Iris pigment epithelial cell (primary cell): ENCODE results near the gene GMEB2.

ENCODE experiments used
- DNase-seq: peaks from one replicate; pipeline ENCODE4 v3.0.0-alpha.2; 2011; ENCODE audit warnings: low read depth

Gene GMEB2

DNA sequence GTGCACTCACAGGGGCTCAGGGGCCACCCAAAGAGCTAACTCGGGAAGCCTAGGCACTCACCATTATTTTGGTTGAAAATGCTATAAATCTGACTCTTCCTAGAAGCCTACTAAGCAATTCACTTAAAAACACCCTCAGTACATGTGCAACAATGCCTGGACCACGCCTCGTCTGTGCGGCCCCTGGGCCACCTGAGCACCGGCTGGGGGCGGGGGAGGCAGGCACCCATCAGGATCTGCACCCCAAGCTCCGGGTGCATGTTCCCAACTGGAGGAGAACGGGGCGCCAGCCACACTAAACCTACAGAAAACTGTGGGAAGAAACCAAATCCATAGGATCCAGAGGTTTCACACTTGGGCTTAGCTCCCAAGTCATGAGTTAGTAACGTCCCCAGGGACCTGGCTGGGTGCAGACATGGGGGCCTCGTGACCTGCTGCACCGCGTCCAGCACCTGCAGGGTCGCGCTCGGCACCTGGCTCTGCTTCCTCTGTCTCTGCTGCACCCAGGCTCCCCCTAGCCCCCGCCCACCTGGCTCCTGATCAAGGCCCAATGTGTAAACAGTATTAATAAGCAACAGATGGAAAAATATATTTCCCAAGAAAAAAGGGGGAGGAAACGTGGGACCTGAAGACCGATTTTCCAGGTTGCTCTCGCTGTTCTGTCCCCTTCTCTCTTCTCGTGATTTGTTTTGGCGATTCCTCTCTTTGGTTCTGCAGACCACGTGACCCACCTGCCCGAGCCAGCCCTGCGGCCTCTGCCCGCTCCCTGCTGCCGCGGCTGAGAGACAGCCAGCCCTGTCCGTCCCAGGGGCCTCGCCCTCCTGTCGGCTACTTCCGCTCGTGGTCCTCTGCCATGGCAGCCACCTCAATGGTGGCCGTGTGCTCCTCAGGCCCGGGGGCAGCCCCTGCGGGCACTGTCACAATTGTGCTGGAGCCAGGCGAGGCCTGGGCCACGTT lies 37.4 kb downstream of the GMEB2 start:
- DNase-seq = no peak

DNA sequence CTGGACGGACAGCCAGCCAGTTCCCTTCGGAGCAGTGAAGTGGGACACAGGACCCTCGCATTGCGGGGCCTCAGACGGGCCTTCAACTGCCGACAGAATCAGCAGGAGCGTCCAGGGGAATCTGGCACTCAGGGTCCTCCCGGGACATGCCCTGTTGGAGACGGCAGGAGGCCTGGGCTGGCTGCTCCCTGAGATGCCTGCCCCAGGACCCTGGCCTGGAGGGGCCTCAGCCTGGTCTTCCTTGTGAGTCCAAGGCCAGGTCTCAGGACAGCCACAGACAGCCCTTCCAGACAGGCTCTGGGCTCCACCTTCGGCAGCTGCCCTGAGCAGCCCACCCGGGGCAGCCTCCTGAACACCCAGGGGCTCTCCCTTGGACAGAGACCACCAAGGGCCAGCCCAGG lies 38.3 kb downstream of the GMEB2 start:
- no peak for DNase-seq

DNA sequence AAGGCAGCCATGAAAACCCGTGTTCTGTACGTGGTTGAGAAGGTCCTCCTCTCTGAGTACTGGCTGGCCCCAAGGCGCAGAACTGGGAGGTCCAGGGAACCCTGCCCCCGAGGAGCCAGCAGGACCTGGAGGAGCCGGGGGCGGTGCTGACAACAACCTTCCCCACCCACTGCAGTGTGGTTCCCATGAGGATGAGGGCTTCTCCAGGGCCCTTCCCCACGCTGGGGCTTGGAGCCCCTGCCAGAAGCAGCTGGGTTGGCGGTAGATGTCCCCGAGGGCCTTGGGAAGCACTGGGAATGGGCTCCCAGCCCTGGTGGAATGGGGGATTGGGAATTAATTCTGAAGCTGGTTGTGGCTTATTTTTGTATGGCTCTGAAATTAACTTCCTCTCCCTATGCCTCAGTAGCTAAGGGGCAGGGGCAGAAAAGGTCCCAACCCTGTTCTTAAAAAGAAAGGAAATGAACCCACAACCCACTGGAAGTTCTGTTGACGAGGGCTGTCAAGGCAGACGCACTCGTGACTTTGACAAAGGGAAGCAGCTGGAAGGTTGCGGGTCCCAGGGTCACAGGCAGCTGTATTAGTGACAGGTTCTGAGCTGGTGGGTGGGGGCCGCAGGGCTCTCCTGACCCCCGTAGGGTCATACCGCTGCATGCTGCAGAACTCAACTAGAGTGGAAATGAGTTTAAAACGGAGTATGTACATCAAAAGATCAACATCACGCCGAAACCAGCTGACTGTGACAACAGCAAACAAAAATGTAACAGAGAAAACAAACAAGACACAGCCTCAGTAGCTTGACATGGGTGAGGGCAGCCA lies 38.9 kb downstream of the GMEB2 start:
- no peak for DNase-seq

DNA sequence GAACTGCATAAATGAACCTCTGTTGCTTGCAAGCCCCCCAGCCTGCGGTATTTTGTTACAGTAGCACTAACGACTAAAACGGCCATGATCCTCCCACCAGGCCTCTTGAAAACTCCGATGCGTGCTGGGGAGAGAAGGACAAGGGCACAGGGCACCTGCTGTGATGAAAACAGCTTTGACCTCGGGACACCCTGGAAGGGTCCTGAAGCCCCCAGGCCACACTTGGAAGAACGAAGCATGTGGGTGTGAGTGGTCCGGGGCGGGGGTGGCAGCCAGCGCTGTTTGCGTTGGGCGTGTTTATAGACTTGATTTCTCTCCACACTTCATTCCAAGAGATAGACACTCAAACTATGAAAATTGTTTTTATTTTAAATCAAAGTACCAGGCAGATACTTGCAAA lies 39.6 kb downstream of the GMEB2 start:
- DNase-seq = no peak

DNA sequence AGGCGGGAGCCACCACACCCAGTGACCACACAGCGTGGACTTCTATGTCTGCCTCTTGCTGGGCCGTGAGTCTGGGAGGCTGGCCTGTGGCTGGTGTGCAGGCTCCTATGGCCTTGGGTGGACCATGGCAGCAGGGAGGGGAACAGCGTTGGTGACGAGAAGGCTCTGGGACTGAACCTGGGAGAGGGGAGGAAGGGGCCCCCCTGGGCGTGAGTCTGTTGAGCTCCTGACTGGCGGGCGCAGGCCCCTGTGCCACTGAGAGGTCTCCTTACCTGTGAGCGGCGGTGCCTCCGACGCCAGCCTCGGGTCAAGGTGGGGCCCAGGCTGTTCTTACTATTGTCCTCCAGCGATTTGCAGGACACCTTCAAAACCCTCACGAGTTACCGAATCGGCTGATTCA lies 40.1 kb downstream of the GMEB2 start:
- no peak for DNase-seq

DNA sequence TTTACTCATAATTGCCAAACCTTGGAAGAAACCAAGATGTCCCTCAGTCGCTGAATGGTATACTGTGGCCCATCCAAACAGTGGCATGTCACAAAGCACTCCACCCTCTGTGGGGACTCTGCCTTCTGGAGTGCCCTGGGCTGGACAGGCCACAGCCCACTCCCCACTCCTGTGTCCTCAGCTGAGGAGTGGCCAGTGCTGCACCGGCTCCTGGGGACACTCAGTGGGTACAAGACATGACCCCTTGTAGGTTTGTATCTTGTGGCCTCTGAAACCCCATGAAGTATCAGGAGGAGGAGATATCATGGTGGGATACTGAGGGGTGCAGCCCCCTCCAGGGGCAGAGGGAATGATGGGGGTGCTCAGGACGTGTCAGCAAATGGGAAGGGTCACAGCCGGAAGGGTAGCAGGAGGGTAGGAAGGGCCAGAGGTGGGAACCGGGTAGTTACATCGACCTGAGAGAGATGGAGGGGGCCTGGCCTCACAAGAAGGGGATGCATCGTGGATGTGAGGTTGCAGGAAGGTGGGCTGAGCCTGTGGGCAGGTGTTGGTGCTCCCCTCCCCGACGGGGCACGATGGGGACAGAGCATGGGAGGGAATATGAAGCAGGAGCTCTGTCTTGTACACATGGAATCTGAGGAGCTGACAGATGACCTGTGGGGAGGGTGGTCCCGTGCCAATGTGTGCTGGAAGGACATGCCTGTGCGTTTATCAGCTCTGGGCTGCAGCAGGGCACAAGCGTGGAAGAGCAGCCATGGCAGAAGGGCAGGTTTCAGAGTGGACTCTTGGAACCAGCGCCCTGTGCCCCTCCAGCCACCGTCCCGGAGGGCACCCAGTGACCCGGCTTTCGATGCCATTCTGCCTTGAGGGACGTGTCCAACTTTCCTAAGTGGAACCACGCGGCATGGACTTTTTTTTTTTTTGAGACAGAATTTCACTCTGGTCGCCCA lies 41.0 kb downstream of the GMEB2 start:
- DNase-seq = no peak

DNA sequence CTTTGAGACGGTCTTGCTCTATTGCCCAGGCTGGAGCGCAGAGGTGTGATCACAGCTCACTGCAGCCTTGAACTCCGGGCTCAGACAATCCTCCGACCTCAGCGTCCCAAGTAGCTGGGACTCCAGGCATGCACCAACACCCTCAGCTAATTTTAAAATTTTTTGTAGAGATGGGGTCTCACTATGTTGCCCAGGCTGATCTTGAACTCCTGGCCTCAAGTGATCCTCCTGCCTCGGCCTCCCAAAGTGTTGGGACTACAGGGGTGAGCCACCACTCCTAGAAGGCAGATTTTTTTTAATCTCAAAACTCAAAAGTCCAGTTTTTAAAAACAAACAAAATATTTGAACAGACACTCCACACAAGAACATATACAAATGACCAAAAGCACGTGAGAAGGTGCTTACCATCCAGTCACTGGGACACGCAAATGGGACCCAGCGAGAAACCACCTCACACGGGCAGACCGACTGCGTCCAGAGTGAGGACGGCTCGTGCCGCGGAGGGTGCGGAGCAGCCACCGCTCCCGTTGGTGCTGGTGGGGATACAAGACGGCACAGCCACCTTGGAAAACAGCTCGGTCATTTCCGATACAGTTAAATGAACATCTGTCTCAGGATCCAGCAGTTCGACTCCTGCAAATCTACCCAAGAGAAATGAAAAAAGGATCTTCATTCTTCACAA lies 44.4 kb downstream of the GMEB2 start:
- DNase-seq = no peak

DNA sequence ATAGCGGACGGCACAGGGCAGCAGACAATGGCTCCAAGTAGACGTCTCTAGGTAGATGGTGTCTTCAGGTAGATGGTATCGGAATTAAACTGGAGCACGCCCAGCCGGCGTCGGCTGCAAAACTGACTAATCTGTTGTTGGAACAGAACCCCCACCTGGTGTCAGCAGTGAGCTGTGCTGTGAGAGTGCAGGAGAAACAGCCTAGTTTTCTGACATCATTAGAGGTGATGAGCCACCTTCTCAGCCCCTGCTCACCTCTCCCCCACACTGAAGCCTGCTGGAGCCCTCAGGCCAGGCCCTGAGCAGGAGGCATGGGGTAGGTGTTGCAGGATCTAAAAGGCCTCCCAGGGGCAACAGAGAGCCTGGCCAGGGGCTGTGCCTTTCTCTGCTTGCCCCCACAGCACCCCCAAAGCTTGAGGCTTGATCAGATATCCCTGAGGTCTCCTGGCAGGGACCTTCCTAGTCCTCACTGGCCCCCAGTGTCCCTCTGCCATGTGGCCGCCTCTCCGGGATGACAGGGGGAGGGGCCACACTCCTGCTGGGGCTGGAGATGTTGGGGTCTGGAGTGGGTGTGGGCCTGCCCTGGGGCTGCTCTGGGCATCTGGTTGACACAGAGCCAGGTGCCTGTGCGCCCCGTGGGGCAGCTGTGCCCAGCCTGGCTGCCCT lies 46.0 kb downstream of the GMEB2 start:
- DNase-seq = peak; percentile 60

DNA sequence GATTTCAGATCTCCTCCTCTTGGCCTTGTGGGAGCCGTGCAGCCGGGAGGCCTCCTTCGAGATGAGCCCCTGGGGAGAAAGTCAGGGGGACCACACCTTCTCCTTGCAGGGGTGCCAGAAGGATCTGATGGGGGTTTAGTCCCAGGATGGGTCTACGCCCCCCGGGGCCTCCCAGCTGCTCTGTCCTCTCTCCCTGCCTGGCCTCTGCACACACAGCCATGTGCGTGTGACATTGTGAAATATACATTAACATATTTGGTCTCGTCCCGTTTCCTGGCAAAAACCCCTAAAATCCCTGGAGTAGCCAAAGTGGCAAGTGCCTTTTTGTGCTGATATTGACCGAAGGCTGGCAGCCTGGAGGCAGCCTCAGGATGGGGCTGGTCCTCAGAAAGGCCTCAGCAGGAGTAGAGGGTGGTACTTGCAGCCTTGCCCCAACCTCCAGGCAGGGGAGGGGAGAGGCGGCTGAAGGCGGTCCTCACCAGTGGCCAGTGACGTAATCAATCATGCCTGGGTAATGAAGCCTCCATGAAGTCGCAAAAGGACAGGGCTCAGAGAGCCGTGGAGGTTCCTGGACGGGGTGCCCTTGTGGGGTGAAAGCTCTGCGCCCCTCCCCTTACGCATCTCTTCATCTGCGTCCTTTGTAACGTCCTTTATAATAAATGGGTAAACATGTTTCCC lies 47.7 kb downstream of the GMEB2 start:
- DNase-seq = no peak

DNA sequence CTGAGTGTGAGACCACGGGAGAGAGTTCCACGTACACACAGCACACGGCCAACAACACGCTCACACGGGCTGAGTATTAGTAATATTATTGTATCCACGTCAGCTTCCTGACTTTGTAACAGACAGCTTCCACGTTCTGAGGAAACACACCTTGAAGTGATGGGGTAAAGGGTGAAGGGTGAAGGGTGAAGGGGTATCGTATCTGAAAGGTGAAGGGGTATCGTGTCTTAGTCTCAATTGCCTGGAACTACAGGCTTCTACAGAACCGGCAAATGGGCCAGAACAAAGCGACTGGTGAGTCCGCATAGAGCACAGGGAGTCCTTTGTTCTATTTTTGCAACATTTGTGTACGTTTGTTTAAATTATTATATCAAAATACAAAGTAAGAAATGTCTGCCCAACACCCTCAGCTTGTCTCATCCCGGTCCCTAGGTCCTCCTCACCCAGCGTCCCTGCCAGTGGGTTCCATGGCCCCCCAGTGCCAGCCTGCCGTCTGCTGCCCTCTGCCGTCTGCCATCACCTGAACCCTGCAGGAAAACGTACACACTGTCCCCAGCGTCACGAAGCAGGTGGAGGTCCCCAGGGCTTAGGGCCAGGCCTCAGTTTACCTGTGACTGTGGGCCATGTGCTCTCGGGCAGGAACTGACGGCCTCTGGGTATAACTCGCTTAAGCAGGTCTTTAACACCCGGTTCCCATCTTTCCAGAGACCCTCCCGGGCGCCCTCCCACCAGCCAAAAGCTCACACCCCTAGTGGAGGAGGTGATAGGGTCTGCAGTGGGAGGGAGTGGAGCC lies 48.5 kb downstream of the GMEB2 start:
- no peak for DNase-seq

DNA sequence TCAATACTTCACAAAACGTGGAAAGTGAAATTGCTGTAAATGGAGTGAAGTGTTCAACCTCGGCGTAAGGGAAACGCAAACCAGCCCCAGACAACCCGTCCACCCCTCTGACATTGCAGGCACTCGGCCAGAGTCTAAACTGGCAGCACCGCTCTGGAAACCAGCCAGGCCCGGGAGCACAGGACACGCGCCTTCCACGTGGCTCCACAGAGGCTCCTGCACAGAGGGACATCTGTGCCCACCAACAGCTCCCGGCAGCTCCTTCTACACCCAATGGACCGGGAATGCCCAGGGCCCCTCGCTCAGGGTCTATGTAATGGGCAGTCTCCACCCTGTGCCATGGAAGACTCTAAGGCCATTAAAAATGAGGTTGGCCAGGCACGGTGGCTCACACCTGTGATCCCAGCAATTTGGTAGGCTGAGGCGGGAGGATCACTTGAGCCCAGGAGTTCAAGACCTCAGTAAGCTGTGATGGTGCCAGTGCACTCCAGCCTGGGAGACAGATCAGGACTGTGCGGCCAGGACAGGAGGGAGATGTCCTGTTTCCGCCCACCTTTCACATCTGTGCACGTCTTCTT lies 49.5 kb downstream of the GMEB2 start:
- DNase-seq = no peak

DNA sequence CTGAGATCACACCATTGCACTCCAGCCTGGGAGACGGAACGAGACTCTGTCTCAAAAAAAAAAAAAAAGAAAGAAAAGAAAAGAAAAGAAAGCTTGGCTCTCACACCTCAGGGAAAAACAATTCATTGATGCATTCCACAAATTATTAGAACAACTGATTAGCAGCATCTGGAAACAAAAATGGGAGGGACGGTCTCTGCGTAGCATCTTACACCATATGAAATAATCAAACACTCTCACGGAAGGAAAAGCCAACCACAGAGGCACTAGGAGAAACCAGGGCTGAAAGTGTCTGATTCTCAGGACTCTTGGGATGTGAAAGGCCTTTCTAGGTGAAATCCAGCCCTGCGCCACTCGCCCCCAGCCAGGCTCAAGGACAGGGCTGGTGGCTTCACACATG lies 50.6 kb downstream of the GMEB2 start:
- no peak for DNase-seq

DNA sequence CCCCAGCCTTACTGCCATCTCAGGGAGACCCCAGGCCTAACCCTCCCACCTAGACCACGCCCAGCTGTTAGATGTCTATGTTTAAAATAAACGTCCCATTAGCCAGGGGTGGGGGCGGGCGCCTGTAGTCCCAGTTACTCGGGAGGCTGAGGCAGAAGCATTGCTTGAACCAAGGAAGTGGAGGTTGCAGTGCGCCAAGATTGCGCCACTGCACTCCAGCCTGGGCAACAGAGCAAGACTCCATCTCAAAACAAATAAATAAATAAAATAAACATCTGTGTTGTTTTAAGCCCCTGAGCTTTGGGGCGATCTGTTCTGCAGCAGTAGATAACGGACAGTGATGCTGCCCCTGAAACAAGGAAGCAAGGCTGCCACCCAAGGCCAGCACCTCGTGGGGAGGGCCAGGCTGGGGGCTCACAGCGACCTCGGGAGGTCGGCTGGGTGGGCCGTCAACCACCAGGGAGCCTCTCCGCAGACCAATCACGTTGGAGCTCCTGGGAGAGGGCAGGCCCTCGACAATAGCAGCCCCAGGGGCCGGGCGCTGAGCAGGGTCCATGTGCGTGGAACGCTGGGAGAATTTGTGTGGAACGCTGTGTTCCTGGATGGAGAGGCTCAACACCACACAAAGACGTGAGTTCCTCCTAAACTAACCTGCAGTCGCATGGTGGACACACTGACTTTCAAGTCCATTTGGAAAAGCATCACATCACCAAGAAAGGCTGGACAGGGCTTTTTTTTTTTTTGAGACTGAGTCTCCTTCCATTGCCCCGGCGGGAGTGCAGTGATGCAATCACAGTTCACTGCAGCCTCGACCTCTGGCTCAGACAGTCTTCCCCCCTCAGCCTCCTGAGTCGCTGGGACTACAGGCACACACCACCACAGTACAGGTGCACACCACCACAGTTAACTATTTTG lies 51.8 kb downstream of the GMEB2 start:
- peak; percentile 51 for DNase-seq

DNA sequence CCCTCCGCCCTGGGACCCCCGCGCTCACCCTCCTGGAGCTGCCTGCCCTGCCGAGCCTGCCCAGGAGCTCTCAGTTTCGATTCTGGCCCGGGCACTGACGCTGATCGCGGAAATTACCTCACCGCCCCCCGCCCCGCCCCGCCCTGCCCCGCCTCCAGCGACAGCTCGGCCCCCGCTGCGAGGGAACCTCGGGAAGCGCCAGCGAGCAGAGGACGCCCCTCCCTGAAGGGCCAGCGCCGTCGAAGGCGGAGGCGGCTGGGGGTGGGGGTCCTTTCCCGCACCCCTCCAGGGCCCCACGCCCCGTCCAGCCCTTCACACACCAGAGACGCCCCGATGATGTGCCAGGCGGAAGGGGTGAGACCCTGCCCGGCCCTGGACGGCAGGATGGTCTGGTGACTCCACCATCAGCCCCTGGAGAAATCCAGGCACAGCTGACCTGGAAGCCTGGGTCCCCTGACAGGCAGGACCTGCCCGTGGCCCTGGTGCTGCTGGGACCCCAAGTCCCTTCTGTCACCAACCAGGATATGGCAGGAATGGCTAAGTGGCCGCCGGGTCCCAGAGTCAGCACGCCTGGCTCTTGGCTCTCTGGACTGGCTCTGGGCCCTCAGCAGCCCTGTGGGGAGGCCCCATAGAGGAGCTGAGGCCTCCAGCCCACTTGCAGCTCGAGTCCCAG lies 52.6 kb downstream of the GMEB2 start, which contains the start of gene HELZ2:
Gene HELZ2 (minus strand): TSS at position 84 of the 673 bp plus-strand sequence. CDS start 1,854 bp downstream, outside the sequence.
- peak; percentile 67 for DNase-seq

DNA sequence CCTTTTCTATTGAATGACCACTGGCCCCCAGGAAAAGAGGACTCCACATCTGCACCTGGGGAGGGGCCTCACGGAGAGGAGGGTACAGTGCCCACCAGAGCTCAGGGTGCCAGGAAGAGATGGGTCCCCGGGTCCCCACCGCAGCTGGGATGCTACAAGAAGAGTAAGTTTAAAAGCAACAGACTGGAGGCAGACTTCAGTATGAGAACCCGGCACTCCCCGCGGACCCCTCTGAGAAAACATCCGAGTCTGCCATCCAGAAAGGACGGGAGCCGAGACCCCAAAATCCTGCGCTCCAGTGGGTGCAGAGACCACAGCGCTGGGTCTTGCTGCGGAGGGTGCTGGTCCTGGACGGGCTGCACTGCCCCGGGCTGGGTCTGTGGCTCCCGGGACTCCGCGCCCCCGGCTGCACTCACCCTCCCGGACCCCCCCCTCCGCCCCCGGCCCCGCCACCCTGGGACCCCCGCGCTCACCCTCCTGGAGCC lies 53.2 kb downstream of the GMEB2 start:
- DNase-seq = no peak

DNA sequence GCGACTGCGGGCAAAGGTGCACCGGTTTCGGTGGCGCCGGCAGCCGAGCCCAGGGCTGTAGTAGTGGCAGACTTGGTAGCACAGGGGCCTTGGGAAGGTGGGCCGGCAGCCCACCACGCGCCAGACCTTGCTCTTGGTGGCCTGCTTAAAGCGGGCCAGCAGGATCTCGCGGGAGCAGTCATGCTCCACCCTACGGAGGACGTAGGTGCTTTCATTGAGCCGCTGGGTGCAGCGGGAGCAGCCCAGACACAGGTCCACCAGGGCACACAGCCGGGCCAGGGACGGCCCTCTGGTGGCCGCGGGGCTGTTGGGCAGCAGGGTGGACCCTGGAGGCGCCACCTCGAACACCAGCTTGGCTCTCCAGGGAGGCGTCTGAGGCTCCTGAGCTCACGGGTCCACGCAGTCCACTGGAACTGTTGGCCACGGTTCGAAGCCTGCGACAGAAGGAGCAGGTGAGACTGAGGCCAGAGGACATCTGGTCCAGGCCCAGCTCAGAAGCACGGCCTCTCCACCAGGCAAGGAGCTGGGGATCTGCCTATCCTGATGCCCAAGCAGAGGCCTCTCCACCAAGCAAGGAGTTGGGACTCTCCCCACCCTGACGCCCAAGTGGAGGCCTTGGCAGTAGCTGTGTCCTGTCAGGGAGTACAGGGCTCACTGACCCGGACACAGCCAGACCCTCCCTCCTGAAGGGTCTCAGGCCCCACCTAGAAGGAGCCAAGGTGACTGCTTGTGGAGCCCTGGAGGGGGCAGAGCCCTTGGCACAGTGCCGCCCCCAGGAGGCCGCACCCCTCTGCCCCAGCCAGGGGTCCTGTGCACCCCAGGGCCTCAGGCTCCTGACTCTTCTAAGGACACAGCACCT lies 53.9 kb downstream of the GMEB2 start:
- no peak for DNase-seq
